Measurements from ENCODE around the gene IRS2.

The IRS2 gene

GRCh38 chr13:109804654-109805053 lies 18.3 kb upstream of the IRS2 start:
- DNase-seq = peak; percentile 15

GRCh38 chr13:109803825-109804224 lies 17.4 kb upstream of the IRS2 start:
- no peak for DNase-seq

GRCh38 chr13:109802936-109803335 lies 16.6 kb upstream of the IRS2 start:
- no peak for DNase-seq

GRCh38 chr13:109795011-109795410 lies 8.6 kb upstream of the IRS2 start:
- DNase-seq = no peak

- no peak for DNase-seq
These were observed 7.7 kb upstream of the IRS2 start for GRCh38 chr13:109794095-109794494.

GRCh38 chr13:109792416-109793059 lies 6.2 kb upstream of the IRS2 start:
- no peak for DNase-seq

GRCh38 chr13:109790942-109791605 lies 4.7 kb upstream of the IRS2 start:
- DNase-seq = peak; percentile 75

GRCh38 chr13:109790086-109790485 lies 3.7 kb upstream of the IRS2 start:
- no peak for DNase-seq

- peak; percentile 59 for DNase-seq
These were observed 2.9 kb upstream of the IRS2 start for GRCh38 chr13:109789262-109789661.

- DNase-seq = peak; percentile 78
These were observed 2.2 kb upstream of the IRS2 start for GRCh38 chr13:109788372-109789111.

- peak; percentile 60 for DNase-seq
These were observed 962 bp upstream of the IRS2 start for GRCh38 chr13:109787135-109787954.

- peak; percentile 14 for DNase-seq
These were observed 412 bp downstream of the IRS2 start for GRCh38 chr13:109785892-109786450.

GRCh38 chr13:109785141-109785891 lies 1.1 kb downstream of the IRS2 start:
- DNase-seq = no peak

- DNase-seq = no peak
These were observed 1.7 kb downstream of the IRS2 start for GRCh38 chr13:109784590-109785140.

- DNase-seq = no peak
These were observed 2.4 kb downstream of the IRS2 start for GRCh38 chr13:109783815-109784589.

- no peak for DNase-seq
These were observed 3.0 kb downstream of the IRS2 start for GRCh38 chr13:109783447-109783814.

- DNase-seq = no peak
These were observed 3.5 kb downstream of the IRS2 start for GRCh38 chr13:109782823-109783431.

- no peak for DNase-seq
These were observed 4.1 kb downstream of the IRS2 start for GRCh38 chr13:109782066-109782822.

- DNase-seq = no peak
These were observed 4.9 kb downstream of the IRS2 start for GRCh38 chr13:109781384-109782065.

Data from RPMI8226 (cell line).